ENCODE measurements around the gene DIS3. TPM values are rescaled to one million over a fixed set of nuclear protein-coding genes. Genes with fewer than 3 reads are reported as not detected.
"Not testable (repeated sequence)": the region's sequence is repeated elsewhere in the genome, so short reads cannot be mapped to it uniquely, and the experiment has no call there.

Gene DIS3
- total RNA-seq, 2 experiments from 2014 or later, result 63.7 to 64.3 TPM

DNA sequence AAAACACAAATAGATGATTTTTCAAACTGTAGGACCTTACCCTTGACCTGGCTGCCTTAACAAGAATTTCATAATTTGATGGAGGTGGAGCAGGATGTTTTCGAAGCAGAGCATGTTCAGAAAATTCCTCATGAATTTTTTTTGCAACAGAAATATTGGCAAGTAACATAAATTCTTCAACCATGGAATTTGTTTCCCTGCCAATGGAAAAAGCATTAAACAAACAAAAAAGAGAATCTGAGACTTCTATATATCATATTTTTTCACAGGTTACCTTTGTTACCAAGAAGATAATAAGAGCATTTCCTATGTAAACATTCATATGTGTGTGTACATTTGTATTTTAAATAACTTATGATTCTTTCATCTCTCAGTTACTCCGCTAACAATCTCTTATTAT lies 18.3 kb downstream of the DIS3 start:
- H3K27ac Mint-ChIP-seq, result no peak overlapping the region
- H3K9me3 Mint-ChIP-seq, result no peaks in the 10 kb centered on the region
- no peaks in the 10 kb centered on the region for H3K27me3 Mint-ChIP-seq
- peaks cover 2% of the 10 kb centered on the region for H3K4me1 Mint-ChIP-seq
- no peak for DNase-seq
- H3K4me3 Mint-ChIP-seq, result no peak overlapping the region
- peaks cover 15% of the 10 kb centered on the region for H3K36me3 Mint-ChIP-seq

DNA sequence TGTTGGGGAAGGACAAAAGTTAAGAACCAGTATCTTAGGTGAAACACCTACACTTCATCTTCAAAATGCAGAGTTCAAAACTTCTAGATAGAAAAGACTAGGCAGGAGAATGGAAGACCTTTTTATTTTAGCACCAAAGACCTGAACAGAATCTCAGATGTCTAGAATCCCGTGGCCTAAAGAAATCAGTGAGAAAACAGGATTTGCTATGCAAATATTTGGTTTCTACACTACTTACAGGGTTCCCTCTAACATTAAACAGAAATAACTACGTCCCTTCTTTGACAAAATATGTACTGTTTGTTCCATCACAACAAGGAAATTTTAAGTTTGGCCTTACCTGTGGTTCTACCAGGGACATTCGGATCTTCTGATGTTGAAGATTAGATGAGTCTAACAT lies 21.5 kb downstream of the DIS3 start:
- H3K27ac Mint-ChIP-seq, result no peak overlapping the region
- H3K9me3 Mint-ChIP-seq, result no peaks in the 10 kb centered on the region
- H3K4me3 Mint-ChIP-seq, result no peak overlapping the region
- no peaks in the 10 kb centered on the region for H3K27me3 Mint-ChIP-seq
- no peak for DNase-seq
- H3K4me1 Mint-ChIP-seq, result peaks cover 2% of the 10 kb centered on the region
- H3K36me3 Mint-ChIP-seq, result peaks cover 14% of the 10 kb centered on the region

DNA sequence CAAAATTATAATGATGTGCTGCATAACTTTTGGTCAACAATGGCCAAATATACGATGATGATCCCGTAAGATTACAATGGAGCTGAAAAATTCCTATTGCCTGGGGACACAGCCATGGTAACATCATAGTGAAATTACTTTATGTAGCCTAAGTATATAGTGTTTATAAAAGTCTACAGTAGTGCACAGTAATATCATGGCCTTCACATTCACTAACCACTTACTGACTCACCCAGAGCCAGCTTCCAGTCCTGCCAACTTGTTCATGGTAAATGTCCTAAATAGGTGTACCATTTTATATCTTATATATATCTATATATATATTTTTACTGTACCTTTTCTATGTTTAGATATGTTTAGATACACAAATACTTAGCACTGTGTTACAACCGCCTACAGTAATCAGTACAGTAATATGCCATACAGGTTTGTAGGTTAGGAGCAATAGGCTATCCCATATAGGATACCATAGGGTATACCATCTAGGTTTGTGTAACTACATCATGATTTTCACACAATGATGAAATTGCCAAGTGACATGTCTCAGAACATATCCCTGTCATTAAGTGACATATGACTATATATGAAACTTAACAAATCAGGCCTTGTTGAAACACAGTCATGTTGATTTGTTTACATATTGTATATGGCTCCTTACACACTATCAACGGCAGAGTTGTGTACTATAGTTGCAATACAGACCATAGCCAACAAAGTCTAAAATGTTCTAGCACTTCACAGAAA lies 23.7 kb downstream of the DIS3 start:
- DNase-seq, result no peak
- Mint-ChIP-seq H3K36me3 (peaks cover 16% of the 10 kb centered on the region), H3K27me3 (no peaks in the 10 kb centered on the region), H3K4me3 (no peak overlapping the region), H3K27ac (no peak overlapping the region), H3K9me3 (no peaks in the 10 kb centered on the region), H3K4me1 (peaks cover 2% of the 10 kb centered on the region)

DNA sequence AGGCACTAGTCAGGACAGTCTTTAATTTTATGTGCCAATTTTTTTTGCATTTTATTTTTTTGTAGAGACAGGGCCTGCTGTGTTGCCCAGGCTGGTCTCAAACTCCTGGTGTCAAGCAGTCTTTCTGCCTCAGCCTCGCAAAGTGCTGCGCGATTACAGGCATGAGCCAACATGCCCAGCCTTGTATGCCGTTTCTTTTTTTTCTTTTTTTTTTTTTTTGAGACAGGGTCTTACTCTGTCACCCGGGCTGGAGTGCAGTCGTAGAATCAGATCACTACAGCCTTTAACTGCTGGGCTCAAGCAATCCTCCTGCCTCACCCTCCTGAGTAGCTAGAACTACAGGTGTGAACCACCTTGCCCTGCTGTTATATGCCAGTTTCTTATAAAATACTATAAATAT lies 27.6 kb downstream of the DIS3 start:
- Mint-ChIP-seq H3K4me1 (peaks cover 4% of the 10 kb centered on the region), H3K27ac (no peak overlapping the region), H3K4me3 (no peak overlapping the region), H3K36me3 (peaks cover 41% of the 10 kb centered on the region), H3K9me3 (peaks cover 3% of the 10 kb centered on the region), H3K27me3 (no peaks in the 10 kb centered on the region)
- DNase-seq, result no peak

DNA sequence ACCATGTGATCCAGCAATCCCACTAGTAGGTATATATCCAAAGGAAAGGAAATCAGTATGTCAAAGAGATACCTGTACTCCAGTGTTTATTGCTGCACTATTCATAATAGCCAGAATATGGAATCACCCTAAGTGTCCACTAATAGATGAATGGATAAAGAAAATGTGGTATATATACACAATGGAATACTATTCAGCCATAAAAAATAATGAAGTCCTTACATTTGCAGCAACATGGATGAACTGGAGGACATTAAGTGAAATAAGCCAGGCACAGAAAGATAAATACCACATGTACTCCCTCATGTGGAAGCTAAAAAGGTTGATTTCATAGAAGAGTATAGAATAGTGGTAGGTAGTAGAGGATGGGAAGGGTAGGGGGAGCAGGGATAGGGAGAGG lies 30.5 kb downstream of the DIS3 start:
- no peak for DNase-seq

DNA sequence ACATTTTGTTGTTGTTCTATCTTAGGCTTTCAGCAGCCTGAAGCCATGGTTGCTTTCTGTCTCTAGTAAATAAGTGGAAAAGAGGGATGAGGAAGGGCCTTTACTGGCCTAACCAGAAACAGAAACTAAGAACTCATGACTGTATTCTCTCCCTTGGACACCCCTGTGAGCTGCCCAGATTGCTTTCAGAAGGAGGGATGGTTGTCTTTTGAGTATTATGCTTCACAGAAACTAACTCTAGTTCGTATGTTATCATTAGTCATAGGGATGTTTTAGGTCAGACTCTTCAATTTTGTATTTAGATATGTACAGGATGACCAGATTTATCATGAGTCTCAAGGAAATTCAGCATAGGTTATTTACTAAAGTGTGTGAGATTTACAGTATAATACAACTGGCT lies 36.4 kb downstream of the DIS3 start:
- Mint-ChIP-seq H3K36me3 (peaks cover 34% of the 10 kb centered on the region), H3K27ac (no peak overlapping the region), H3K4me3 (no peak overlapping the region), H3K4me1 (peaks cover 7% of the 10 kb centered on the region), H3K9me3 (no peaks in the 10 kb centered on the region), H3K27me3 (no peaks in the 10 kb centered on the region)
- DNase-seq, result no peak

More for the DNA sequence above, 30.5 kb downstream of the DIS3 start:
- Mint-ChIP-seq H3K36me3 (peaks cover 48% of the 10 kb centered on the region), H3K27ac (no peak overlapping the region), H3K4me3 (no peak overlapping the region), H3K27me3 (no peaks in the 10 kb centered on the region), H3K4me1 (peaks cover 2% of the 10 kb centered on the region), H3K9me3 (peaks cover 3% of the 10 kb centered on the region)

DNA sequence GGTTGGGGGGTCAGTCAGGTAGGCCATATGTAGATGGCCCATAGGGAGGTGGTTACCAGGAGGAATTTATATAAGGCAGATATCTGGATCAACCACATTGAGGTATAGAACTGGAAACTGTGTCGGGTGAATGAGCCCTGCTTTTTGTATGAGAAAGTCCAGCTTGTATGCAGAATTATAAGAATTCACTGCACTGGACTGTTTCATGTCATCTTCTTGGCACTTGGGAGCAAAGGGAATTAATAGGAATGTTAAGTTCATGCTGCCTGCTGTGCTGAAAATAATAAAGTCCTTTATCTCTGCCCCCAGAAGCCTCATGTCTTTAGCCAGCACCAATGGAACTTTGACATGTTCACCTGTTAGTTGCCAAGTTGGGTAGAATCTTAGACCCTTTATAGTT lies 41.7 kb downstream of the DIS3 start:
- H3K27ac Mint-ChIP-seq, result no peak overlapping the region

DNA sequence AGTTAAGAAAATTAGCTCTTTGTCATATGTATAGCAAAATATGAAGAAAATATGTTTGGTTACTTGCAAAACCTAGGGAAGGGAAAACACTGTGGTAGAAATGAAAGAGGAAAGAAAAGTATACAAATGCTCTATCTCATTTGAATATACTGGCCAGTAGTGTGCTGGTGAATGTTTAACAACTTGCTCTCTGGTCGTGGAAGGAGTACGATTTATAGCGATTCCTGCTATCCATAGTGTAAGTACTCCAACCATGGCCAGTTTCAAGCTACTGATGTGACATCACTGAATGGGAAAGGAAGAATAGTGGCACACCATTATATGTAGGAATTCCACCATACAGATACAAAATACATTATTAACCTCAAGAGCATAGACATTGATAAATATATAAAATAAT lies 44.7 kb downstream of the DIS3 start:
- no peaks in the 10 kb centered on the region for H3K27me3 Mint-ChIP-seq
- no peak for DNase-seq
- no peak overlapping the region for H3K27ac Mint-ChIP-seq
- H3K36me3 Mint-ChIP-seq, result peaks cover 34% of the 10 kb centered on the region
- H3K9me3 Mint-ChIP-seq, result no peaks in the 10 kb centered on the region
- H3K4me1 Mint-ChIP-seq, result peaks cover 10% of the 10 kb centered on the region
- no peak overlapping the region for H3K4me3 Mint-ChIP-seq

More for the DNA sequence above, 41.7 kb downstream of the DIS3 start:
- peaks cover 5% of the 10 kb centered on the region for H3K4me1 Mint-ChIP-seq
- H3K4me3 Mint-ChIP-seq, result no peak overlapping the region
- H3K9me3 Mint-ChIP-seq, result no peaks in the 10 kb centered on the region
- no peak for DNase-seq
- H3K27me3 Mint-ChIP-seq, result no peaks in the 10 kb centered on the region
- H3K36me3 Mint-ChIP-seq, result peaks cover 34% of the 10 kb centered on the region

DNA sequence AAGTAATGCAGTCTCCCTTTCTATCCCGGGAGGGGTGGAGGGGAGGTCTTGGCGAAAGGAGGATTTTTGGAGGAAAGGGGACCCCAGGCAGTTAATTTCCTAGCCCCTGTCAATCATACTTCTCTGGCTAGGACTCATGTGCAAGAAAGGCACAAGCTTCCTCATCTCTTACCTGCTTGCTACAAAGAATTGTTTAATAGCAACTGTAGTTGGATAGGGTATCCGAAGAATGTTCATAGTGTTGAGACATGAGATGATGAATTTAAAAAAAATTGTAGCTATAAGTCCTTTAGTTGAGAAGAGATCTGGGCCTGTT lies 53.5 kb downstream of the DIS3 start:
- Mint-ChIP-seq H3K9me3 (no peaks in the 10 kb centered on the region), H3K36me3 (peaks cover 30% of the 10 kb centered on the region), H3K27ac (peak overlapping the region; percentile 84), H3K27me3 (no peaks in the 10 kb centered on the region), H3K4me3 (peak overlapping the region; percentile 94), H3K4me1 (peaks cover 34% of the 10 kb centered on the region)
- no peak for DNase-seq

DNA sequence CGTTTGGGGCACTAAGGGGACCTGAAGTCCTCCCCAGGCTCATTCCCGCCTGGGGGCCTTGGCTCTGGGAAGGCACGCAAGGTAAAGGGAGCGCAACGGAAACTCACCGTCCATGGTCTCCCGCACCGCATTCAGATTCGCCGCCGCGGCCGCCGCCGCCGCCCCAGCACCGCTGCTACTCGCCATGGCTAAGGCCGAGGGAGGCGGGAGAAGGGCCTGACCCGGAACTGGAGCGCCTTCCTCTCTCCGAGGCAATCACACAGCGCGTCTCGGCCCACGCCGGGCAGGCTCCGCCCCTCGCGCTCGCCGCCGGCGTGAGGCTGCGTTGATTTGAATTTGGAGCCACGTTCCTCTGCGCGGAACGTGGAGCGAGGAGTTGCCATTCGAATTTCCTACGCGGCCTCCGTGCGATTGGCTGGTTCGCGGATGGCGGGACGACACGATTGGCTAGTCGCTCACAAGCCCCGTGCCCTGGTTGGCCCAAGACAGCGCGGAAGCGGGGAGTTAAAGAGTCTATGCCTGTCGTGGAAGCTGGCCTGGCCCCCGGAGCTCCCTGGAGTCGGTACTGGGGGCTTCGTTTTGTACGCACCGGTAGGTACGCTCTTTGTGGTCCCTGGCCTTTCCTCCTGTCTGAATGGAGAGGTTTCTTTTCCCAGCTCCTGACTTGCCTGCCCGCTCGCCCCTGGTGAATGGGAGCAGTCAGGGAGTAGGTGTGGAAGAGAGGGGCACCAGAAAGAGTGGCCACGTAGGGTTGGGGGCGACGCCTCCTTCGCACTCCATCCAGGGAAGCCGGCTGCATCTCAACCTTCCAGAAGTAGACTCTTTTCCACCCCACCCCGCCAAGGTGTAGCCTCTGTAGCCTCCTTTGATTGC lies 54.0 kb downstream of the DIS3 start, which contains the start of the genes BORA and MZT1:
Gene BORA (plus strand): TSS at position 507 of the 873 bp plus-strand sequence. CDS start 1,018 bp downstream, outside the sequence.
Gene MZT1 (minus strand): TSS at position 213 of the 873 bp plus-strand sequence. CDS start 27 bp downstream, at position 186.
- no peaks in the 10 kb centered on the region for H3K27me3 Mint-ChIP-seq

DNA sequence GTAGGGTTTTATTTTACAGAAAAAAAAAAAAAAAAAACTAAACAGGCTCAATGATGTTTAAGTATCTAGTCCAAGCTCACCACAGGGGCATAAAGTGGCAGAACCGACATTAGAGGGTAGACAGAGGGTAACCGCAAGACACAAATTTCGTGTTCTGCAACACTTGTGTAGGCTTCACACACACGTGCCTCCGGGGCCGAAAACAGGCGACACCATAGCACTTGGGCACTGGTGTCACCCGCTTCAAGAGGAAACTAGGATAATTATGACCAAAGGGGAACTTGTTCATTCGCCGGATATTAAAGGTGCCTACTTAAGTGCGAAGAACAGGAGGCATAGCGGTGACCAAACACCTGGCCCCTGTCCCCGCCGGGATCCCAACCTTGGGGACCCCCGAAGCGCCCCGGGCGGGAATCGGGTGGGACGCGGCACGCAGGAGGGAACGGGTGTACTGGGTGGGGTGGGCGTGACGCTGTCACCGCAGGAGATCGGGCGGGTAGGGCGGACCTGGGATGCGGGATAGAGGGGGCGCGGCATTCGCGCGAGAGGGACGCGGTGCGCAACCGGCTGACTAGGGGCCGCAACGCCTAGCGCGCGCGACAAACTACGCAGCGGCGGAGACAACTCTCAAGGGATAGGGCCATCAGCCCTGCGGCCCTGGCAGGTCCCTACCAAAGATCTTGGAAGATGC lies 54.8 kb downstream of the DIS3 start:
- Mint-ChIP-seq H3K36me3 (peaks cover 39% of the 10 kb centered on the region), H3K4me1 (peaks cover 40% of the 10 kb centered on the region), H3K27ac (peak overlapping the region; percentile 84), H3K4me3 (peak overlapping the region; percentile 94), H3K9me3 (no peaks in the 10 kb centered on the region), H3K27me3 (no peaks in the 10 kb centered on the region)
- peak; percentile 54 for DNase-seq

More for the DNA sequence above, 54.0 kb downstream of the DIS3 start, which contains the start of the genes BORA and MZT1:
- peak; percentile 96 for DNase-seq
- Mint-ChIP-seq H3K36me3 (peaks cover 33% of the 10 kb centered on the region), H3K27ac (peak within 1 kb of the TSS; percentile 84), H3K9me3 (no peaks in the 10 kb centered on the region), H3K4me1 (peaks cover 38% of the 10 kb centered on the region), H3K4me3 (peak within 1 kb of the TSS; percentile 94)

DNA sequence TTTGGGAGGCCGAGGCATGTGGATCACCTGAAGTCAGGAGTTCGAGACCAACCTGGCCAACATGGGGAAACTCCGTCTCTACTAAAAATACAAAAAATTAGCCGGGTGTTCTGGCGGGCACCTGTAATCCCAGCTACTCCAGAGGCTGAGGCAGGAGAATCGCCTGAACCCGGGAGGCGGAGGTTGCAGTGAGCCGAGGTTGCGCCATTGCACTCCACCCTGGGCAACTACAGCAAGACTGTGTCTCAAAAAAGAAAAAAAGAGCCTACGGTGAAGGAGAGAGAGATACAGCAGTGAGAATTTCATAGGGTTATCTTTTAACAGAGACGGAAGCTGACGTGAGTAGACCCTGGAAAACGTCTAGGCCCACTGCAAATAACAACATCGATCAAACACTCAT lies 55.5 kb downstream of the DIS3 start:
- Mint-ChIP-seq H3K4me3 (peak overlapping the region; percentile 94), H3K27ac (peak overlapping the region; percentile 60), H3K4me1 (peaks cover 40% of the 10 kb centered on the region), H3K36me3 (peaks cover 39% of the 10 kb centered on the region)
- not testable (repeated sequence) for H3K27me3 Mint-ChIP-seq, DNase-seq, H3K9me3 Mint-ChIP-seq

DNA sequence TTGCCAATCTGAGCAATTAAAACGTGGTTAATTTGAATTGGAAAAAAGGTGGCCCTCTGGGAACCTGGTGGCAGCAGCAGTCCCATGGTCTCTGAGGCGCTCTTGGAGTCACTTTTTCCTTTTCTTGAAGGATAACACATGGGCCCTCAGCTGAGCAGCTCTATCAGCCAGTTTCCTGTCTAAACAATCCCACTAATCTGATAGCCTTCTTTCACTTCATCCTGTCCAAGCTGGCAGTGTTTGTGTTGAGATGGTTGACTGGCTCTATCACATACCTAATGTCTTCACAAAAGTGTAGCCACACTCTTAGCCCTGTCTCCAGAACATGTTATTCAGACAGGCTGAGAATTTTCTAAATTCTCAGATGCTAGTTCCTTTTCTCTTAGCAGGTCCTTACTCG lies 64.9 kb downstream of the DIS3 start:
- Mint-ChIP-seq H3K9me3 (peaks cover 13% of the 10 kb centered on the region), H3K36me3 (peaks cover 86% of the 10 kb centered on the region), H3K4me3 (no peak overlapping the region), H3K4me1 (peaks cover 13% of the 10 kb centered on the region), H3K27ac (no peak overlapping the region), H3K27me3 (no peaks in the 10 kb centered on the region)
- DNase-seq, result no peak

Data from activated naive CD8-positive, alpha-beta T cell treated with anti-CD3 and anti-CD28 coated beads for 36 hours (primary cell).